Measurements from ENCODE around the gene CCDC92B.
"Not testable (repeated sequence)": the region's sequence is repeated elsewhere in the genome, so short reads cannot be mapped to it uniquely, and the experiment has no call there.

The CCDC92B gene

DNA sequence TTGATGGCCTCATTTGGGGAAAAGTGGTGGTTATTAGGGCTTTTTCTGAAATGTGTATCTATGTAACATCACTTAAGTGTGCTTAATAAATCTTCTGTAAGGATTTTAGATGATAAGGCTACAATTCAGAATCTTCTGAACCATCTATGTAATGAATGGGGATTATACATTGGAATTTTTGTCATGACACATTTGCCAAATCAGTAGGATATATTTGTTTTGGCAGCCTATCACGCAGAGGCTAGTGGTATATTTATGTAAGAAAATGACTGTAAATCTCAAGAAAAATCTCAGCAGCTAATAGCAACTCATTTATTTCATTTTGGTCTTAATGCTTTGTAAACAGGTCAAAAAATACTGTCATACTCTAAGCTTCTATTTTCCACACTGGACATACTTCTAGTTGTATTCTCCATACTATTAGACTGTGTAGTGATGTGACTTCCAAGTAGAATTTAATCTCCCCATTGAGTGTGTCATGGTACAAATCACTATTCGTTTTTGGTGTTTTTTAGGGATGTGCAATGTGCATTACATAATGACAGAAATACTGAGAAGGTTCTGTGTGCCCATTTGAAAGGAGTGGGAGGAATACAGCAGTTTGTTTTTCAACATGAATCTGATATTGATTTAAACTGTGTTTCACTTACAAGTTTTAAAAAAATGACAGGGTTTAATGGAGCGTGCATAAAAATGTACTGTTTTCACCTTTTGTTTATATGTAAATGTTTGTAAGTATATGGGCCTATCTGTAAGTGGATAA is 67.1 kb downstream of the CCDC92B start:
- Histone ChIP-seq H3K4me2 (ENCODE audit: low read length) (no peak overlapping the region), H3K4me1 (ENCODE audit: control insufficient read depth, low read length) (no peaks in the 10 kb centered on the region), H3K4me3 (ENCODE audit: low read length) (no peak overlapping the region), H3K9me2 (replicated peaks; ENCODE audit: control insufficient read depth, low read length) (no peaks in the 10 kb centered on the region), H3K27me3 (ENCODE audit: control insufficient read depth, low read length) (no peaks in the 10 kb centered on the region), H3K9me3 (ENCODE audit: control insufficient read depth, insufficient read depth, low read length) (no peaks in the 10 kb centered on the region), H3K27ac (ENCODE audit: low read depth, low read length) (no peak overlapping the region), H3K79me2 (ENCODE audit: control insufficient read depth, low read length) (peaks cover 2% of the 10 kb centered on the region), H4K20me1 (ENCODE audit: control insufficient read depth, insufficient read depth, low read depth, low read length) (0 out of 2 replicates have a peak, but pooled peaks cover 3% of the 10 kb centered on the region), H3F3A (ENCODE audit: control insufficient read depth, insufficient read depth) (peaks cover 46% of the 10 kb centered on the region), H3K36me3 (ENCODE audit: control insufficient read depth, low read length) (peaks cover 65% of the 10 kb centered on the region)
- TF ChIP-seq, protein P1, sequence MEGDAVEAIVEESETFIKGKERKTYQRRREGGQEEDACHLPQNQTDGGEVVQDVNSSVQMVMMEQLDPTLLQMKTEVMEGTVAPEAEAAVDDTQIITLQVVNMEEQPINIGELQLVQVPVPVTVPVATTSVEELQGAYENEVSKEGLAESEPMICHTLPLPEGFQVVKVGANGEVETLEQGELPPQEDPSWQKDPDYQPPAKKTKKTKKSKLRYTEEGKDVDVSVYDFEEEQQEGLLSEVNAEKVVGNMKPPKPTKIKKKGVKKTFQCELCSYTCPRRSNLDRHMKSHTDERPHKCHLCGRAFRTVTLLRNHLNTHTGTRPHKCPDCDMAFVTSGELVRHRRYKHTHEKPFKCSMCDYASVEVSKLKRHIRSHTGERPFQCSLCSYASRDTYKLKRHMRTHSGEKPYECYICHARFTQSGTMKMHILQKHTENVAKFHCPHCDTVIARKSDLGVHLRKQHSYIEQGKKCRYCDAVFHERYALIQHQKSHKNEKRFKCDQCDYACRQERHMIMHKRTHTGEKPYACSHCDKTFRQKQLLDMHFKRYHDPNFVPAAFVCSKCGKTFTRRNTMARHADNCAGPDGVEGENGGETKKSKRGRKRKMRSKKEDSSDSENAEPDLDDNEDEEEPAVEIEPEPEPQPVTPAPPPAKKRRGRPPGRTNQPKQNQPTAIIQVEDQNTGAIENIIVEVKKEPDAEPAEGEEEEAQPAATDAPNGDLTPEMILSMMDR (IDR thresholded peaks at IDR 0.05; ENCODE audit: low read depth, low read length, poor library complexity, severe bottlenecking): no peak
- TF ChIP-seq EZH2phosphoT487 (IDR thresholded peaks at IDR 0.05; ENCODE audit: borderline replicate concordance, low read length): no peak

DNA sequence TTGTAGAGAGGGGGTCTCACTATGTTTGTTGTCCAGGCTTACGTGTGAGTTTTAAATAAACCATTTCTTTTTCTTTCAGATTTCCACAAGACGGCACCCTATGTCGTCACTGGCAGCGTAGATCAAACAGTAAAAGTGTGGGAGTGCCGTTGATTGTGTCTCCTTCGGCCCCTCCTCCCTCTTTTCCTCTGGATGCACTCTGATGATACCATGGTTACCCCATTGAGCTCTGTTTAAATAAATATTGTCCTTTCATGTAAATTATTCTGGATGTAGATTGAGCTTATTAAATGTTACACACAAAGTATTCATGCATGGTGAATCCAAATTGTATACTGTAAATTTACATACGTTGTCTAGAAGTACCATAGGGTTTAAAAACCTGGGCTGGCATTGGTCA is 67.8 kb downstream of the CCDC92B start:
- Histone ChIP-seq H3K9me3 (ENCODE audit: control insufficient read depth, insufficient read depth, low read length) (no peaks in the 10 kb centered on the region), H3K9me2 (replicated peaks; ENCODE audit: control insufficient read depth, low read length) (no peaks in the 10 kb centered on the region), H3K36me3 (ENCODE audit: control insufficient read depth, low read length) (peaks cover 72% of the 10 kb centered on the region), H3K79me2 (ENCODE audit: control insufficient read depth, low read length) (peaks cover 5% of the 10 kb centered on the region), H3K4me1 (ENCODE audit: control insufficient read depth, low read length) (no peaks in the 10 kb centered on the region), H3K4me2 (ENCODE audit: low read length) (no peak overlapping the region), H3K27ac (ENCODE audit: low read depth, low read length) (no peak overlapping the region), H3K4me3 (ENCODE audit: low read length) (no peak overlapping the region), H4K20me1 (ENCODE audit: control insufficient read depth, insufficient read depth, low read depth, low read length) (0 out of 2 replicates have a peak, but pooled peaks cover 3% of the 10 kb centered on the region), H3K27me3 (ENCODE audit: control insufficient read depth, low read length) (no peaks in the 10 kb centered on the region), H3F3A (ENCODE audit: control insufficient read depth, insufficient read depth) (peaks cover 42% of the 10 kb centered on the region)
- no peak for TF ChIP-seq EZH2phosphoT487 (IDR thresholded peaks at IDR 0.05; ENCODE audit: borderline replicate concordance, low read length)
- TF ChIP-seq, protein P1 (IDR thresholded peaks at IDR 0.05; ENCODE audit: low read depth, low read length, poor library complexity, severe bottlenecking): no peak

DNA sequence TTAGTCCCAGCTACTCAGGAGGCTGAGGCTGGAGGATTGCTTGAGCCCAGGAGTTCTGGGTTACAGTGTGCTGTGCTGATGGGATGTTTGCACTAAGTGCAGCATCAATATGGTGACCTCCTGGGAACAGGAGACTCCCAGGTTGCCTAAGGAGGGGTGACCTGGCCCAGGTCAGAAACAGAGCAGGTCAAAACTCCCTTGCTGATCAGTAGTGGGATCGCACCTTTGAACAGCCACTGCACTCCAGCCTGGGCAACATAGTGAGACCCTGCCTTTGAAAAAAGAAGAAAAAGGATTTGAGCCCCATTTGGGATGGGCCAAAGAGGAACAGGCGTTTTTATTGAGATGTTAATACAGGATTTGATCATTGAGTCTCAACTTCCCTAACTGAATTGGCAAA is 68.5 kb downstream of the CCDC92B start:
- Histone ChIP-seq H3K27ac (ENCODE audit: low read depth, low read length) (no peak overlapping the region), H3K36me3 (ENCODE audit: control insufficient read depth, low read length) (peaks cover 79% of the 10 kb centered on the region), H3K9me2 (replicated peaks; ENCODE audit: control insufficient read depth, low read length) (no peaks in the 10 kb centered on the region), H3K4me1 (ENCODE audit: control insufficient read depth, low read length) (no peaks in the 10 kb centered on the region), H3K4me2 (ENCODE audit: low read length) (no peak overlapping the region), H3K9me3 (ENCODE audit: control insufficient read depth, insufficient read depth, low read length) (no peaks in the 10 kb centered on the region), H3K4me3 (ENCODE audit: low read length) (no peak overlapping the region), H4K20me1 (ENCODE audit: control insufficient read depth, insufficient read depth, low read depth, low read length) (0 out of 2 replicates have a peak, but pooled peaks cover 3% of the 10 kb centered on the region), H3K27me3 (ENCODE audit: control insufficient read depth, low read length) (no peaks in the 10 kb centered on the region), H3F3A (ENCODE audit: control insufficient read depth, insufficient read depth) (peaks cover 37% of the 10 kb centered on the region), H3K79me2 (ENCODE audit: control insufficient read depth, low read length) (peaks cover 10% of the 10 kb centered on the region)
- no peak for TF ChIP-seq EZH2phosphoT487 (IDR thresholded peaks at IDR 0.05; ENCODE audit: borderline replicate concordance, low read length)
- TF ChIP-seq, protein P1 (IDR thresholded peaks at IDR 0.05; ENCODE audit: low read depth, low read length, poor library complexity, severe bottlenecking): no peak

DNA sequence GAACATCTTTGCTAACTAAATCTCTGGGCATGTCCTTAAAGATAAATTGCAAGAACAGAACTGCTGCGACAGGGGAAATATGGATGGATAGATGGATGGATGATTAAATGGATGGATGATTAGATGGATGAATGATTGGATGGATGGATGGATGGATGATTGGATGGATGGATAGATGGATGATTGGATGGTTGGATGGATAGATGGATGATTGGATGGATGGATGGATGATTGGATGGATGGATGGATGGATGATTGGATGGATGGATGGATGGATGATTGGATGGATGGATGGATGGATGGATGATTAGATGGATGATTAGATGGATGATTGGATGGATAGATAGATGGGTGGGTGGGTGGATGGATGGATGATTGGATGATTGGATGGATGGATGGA is 70.2 kb downstream of the CCDC92B start:
- Histone ChIP-seq H3K79me2 (ENCODE audit: control insufficient read depth, low read length) (peaks cover 17% of the 10 kb centered on the region), H3F3A (ENCODE audit: control insufficient read depth, insufficient read depth) (peaks cover 30% of the 10 kb centered on the region), H3K36me3 (ENCODE audit: control insufficient read depth, low read length) (peaks cover 90% of the 10 kb centered on the region)
- not testable (repeated sequence) for H3K4me3 ChIP-seq (ENCODE audit: low read length); H3K9me3 ChIP-seq (ENCODE audit: control insufficient read depth, insufficient read depth, low read length); H3K4me1 ChIP-seq (ENCODE audit: control insufficient read depth, low read length); H4K20me1 ChIP-seq (ENCODE audit: control insufficient read depth, insufficient read depth, low read depth, low read length); H3K27ac ChIP-seq (ENCODE audit: low read depth, low read length); H3K9me2 ChIP-seq (replicated peaks; ENCODE audit: control insufficient read depth, low read length); H3K27me3 ChIP-seq (ENCODE audit: control insufficient read depth, low read length); H3K4me2 ChIP-seq (ENCODE audit: low read length)

Data from DOHH2 (cell line).